HEK293 (cell line): ENCODE data around the gene STRA8.
A peak's percentile ranks its signal among the peaks of the same experiment; 100 is the strongest.

ENCODE experiments used
- BCL11A ChIP-seq: fragments of 450-650 bp; formaldehyde crosslinking; IDR thresholded peaks from 2 replicates; pipeline ENCODE4 v1.5.1; 2016; ENCODE audit warnings: low read depth, missing biosample characterization, missing genetic modification characterization
- BCL11B ChIP-seq: fragments of 450-650 bp; formaldehyde crosslinking; IDR thresholded peaks from 2 replicates; pipeline ENCODE4 v1.5.1; 2016; ENCODE audit warnings: low read depth, missing biosample characterization, missing genetic modification characterization
- FEZF1 ChIP-seq: fragments of 450-650 bp; formaldehyde crosslinking; IDR thresholded peaks from 2 replicates; pipeline ENCODE4 v1.5.1; 2016; ENCODE audit warnings: missing biosample characterization, missing genetic modification characterization
- KLF10 ChIP-seq: fragments of 450-650 bp; IDR thresholded peaks from 2 replicates; pipeline ENCODE4 v1.5.1; 2018; ENCODE audit warnings: missing biosample characterization, mild to moderate bottlenecking, missing genetic modification characterization
- KLF16 ChIP-seq: fragments of 450-650 bp; formaldehyde crosslinking; IDR thresholded peaks from 2 replicates; pipeline ENCODE4 v1.5.1; 2017; ENCODE audit warnings: missing biosample characterization, missing genetic modification characterization
- KLF9 ChIP-seq: fragments of 450-650 bp; formaldehyde crosslinking; IDR thresholded peaks from 2 replicates; pipeline ENCODE4 v1.5.1; 2016; ENCODE audit warnings: missing biosample characterization, missing genetic modification characterization, low read depth
- PRDM1 ChIP-seq: fragments of 450-650 bp; formaldehyde crosslinking; IDR thresholded peaks from 2 replicates; pipeline ENCODE4; 2016; ENCODE audit warnings: missing biosample characterization, missing genetic modification characterization
- SCRT1 ChIP-seq: fragments of 450-650 bp; formaldehyde crosslinking; IDR thresholded peaks from 2 replicates; pipeline ENCODE4 v1.5.1; 2016; ENCODE audit warnings: missing biosample characterization, missing genetic modification characterization, borderline replicate concordance
- SP2 ChIP-seq: fragments of 450-650 bp; formaldehyde crosslinking; IDR thresholded peaks from 2 replicates; pipeline ENCODE4 v1.5.1; 2016; ENCODE audit warnings: missing biosample characterization, missing genetic modification characterization
- TCF7L2 ChIP-seq: IDR thresholded peaks from 2 replicates; pipeline ENCODE4 v1.6.1; 2011; ENCODE audit warnings: low read depth, mild to moderate bottlenecking, inconsistent platforms, low read length, moderate library complexity, borderline replicate concordance
- ZBTB48 ChIP-seq: fragments of 450-650 bp; formaldehyde crosslinking; IDR thresholded peaks from 2 replicates; pipeline ENCODE4 v1.5.1; 2016; ENCODE audit warnings: missing biosample characterization, missing genetic modification characterization
- ZNF174 ChIP-seq: fragments of 450-650 bp; formaldehyde crosslinking; IDR thresholded peaks from 2 replicates; pipeline ENCODE4 v1.5.0; 2017; ENCODE audit warnings: missing biosample characterization, mild to moderate bottlenecking, missing genetic modification characterization
- ZNF223 ChIP-seq: fragments of 450-650 bp; formaldehyde crosslinking; IDR thresholded peaks from 2 replicates; pipeline ENCODE4 v1.5.1; 2016; ENCODE audit warnings: missing biosample characterization, missing genetic modification characterization
- ZNF24 ChIP-seq: fragments of 450-650 bp; formaldehyde crosslinking; IDR thresholded peaks from 2 replicates; pipeline ENCODE4 v1.5.1; 2016; ENCODE audit warnings: missing biosample characterization, missing genetic modification characterization
- ZNF366 ChIP-seq: fragments of 450-650 bp; formaldehyde crosslinking; conservative IDR thresholded peaks from 2 replicates; pipeline ENCODE4 v1.5.1; 2016; ENCODE audit warnings: missing biosample characterization, missing genetic modification characterization
- ZNF391 ChIP-seq: fragments of 450-650 bp; formaldehyde crosslinking; IDR thresholded peaks from 2 replicates; pipeline ENCODE4 v1.5.1; 2016; ENCODE audit warnings: low read depth, missing biosample characterization, missing genetic modification characterization, borderline replicate concordance
- ZNF544 ChIP-seq: fragments of 450-650 bp; formaldehyde crosslinking; IDR thresholded peaks from 2 replicates; pipeline ENCODE4 v1.5.0; 2017; ENCODE audit warnings: missing biosample characterization, missing genetic modification characterization
- ZNF549 ChIP-seq: fragments of 450-650 bp; IDR thresholded peaks from 2 replicates; pipeline ENCODE4 v1.5.1; 2018; ENCODE audit warnings: missing biosample characterization, missing genetic modification characterization, mild to moderate bottlenecking, inconsistent platforms, moderate library complexity
- ZNF629 ChIP-seq: fragments of 450-650 bp; formaldehyde crosslinking; IDR thresholded peaks from 2 replicates; pipeline ENCODE4 v1.5.1; 2017; ENCODE audit warnings: missing biosample characterization, missing genetic modification characterization
- ZNF677 ChIP-seq: fragments of 450-650 bp; IDR thresholded peaks from 2 replicates; pipeline ENCODE4 v1.5.0; 2018; ENCODE audit warnings: missing biosample characterization, mild to moderate bottlenecking, missing genetic modification characterization, moderate library complexity
- ZNF792 ChIP-seq: fragments of 450-650 bp; formaldehyde crosslinking; IDR thresholded peaks from 2 replicates; pipeline ENCODE4 v1.5.1; 2016; ENCODE audit warnings: missing biosample characterization, missing genetic modification characterization
- TF ChIP-seq, protein P1 (sequence below): fragments of 450-650 bp; formaldehyde crosslinking; IDR thresholded peaks from 2 replicates; pipeline ENCODE4 v1.5.1; 2017; ENCODE audit warnings: missing biosample characterization, missing genetic modification characterization
- TF ChIP-seq, protein P2 (sequence below): fragments of 450-650 bp; formaldehyde crosslinking; IDR thresholded peaks from 2 replicates; pipeline ENCODE4 v1.5.1; 2017; ENCODE audit warnings: missing biosample characterization, missing genetic modification characterization
- TF ChIP-seq, protein P3 (sequence below): fragments of 450-650 bp; IDR thresholded peaks from 2 replicates; pipeline ENCODE4 v1.5.1; 2018; ENCODE audit warnings: missing biosample characterization, missing genetic modification characterization
- TF ChIP-seq, protein P4 (sequence below): fragments of 450-650 bp; formaldehyde crosslinking; IDR thresholded peaks from 2 replicates; pipeline ENCODE4 v1.5.1; 2016; ENCODE audit warnings: missing biosample characterization, missing genetic modification characterization
- TF ChIP-seq, protein P5 (sequence below): fragments of 450-650 bp; formaldehyde crosslinking; IDR thresholded peaks from 2 replicates; pipeline ENCODE4 v1.5.1; 2017; ENCODE audit warnings: missing biosample characterization, missing genetic modification characterization
- TF ChIP-seq, protein P6 (sequence below): fragments of 450-650 bp; formaldehyde crosslinking; IDR thresholded peaks from 2 replicates; pipeline ENCODE4 v1.5.1; 2016; ENCODE audit warnings: missing biosample characterization, missing genetic modification characterization, low read depth
- TF ChIP-seq, protein P7 (sequence below): fragments of 450-650 bp; formaldehyde crosslinking; IDR thresholded peaks from 2 replicates; pipeline ENCODE4 v1.5.1; 2016; ENCODE audit warnings: missing biosample characterization, missing genetic modification characterization

STRA8 gene

DNA sequence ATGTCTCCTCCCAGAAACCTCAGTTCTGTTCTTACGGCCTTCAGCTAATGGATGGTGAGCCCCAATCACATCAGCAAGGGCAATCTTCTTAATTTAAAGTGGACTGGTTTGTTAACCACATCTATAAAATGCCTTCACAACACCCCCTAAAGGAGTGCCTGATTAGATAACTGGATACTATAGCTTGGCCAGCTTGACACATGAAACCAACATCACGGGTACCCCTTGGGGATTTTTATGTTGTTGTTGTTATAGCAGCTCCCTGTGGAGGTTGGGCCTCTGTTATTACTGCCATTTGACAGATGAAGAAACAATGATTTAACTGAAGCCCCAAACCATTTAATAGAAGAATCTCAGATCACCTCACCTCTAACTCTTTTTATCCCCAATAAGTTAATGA is 26.8 kb downstream of the STRA8 start (continued):
- TF ChIP-seq, protein P1, sequence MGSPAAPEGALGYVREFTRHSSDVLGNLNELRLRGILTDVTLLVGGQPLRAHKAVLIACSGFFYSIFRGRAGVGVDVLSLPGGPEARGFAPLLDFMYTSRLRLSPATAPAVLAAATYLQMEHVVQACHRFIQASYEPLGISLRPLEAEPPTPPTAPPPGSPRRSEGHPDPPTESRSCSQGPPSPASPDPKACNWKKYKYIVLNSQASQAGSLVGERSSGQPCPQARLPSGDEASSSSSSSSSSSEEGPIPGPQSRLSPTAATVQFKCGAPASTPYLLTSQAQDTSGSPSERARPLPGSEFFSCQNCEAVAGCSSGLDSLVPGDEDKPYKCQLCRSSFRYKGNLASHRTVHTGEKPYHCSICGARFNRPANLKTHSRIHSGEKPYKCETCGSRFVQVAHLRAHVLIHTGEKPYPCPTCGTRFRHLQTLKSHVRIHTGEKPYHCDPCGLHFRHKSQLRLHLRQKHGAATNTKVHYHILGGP (tag by site-specific recombination): no peak
- TF ChIP-seq BCL11A (tag by site-specific recombination): no peak
- no peak; the same call in 1 of the 2 replicates for TF ChIP-seq KLF10 (tag by site-specific recombination)
- TF ChIP-seq ZNF792 (tag by site-specific recombination): no peak
- TF ChIP-seq PRDM1 (tag by site-specific recombination): no peak
- peak; percentile 73; the same call in 1 of the 2 replicates for TF ChIP-seq ZNF24 (tag by site-specific recombination)
- TF ChIP-seq ZNF391 (tag by site-specific recombination): no peak
- TF ChIP-seq SCRT1 (tag by site-specific recombination): no peak
- TF ChIP-seq, protein P2, sequence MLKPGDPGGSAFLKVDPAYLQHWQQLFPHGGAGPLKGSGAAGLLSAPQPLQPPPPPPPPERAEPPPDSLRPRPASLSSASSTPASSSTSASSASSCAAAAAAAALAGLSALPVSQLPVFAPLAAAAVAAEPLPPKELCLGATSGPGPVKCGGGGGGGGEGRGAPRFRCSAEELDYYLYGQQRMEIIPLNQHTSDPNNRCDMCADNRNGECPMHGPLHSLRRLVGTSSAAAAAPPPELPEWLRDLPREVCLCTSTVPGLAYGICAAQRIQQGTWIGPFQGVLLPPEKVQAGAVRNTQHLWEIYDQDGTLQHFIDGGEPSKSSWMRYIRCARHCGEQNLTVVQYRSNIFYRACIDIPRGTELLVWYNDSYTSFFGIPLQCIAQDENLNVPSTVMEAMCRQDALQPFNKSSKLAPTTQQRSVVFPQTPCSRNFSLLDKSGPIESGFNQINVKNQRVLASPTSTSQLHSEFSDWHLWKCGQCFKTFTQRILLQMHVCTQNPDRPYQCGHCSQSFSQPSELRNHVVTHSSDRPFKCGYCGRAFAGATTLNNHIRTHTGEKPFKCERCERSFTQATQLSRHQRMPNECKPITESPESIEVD (tag by site-specific recombination): peak; percentile 74
- no peak for TF ChIP-seq BCL11B
- no peak for TF ChIP-seq ZBTB48 (tag by site-specific recombination)
- no peak for TF ChIP-seq SP2 (tag by site-specific recombination)
- 0 out of 2 replicates have a peak, but pooled peaks have one; percentile 21 for TF ChIP-seq KLF16 (tag by site-specific recombination)
- no peak for TF ChIP-seq ZNF629 (tag by site-specific recombination)
- no peak for TF ChIP-seq ZNF549
- peak; percentile 57; the same call in 1 of the 2 replicates for TF ChIP-seq TCF7L2
- TF ChIP-seq ZNF544 (tag by site-specific recombination): no peak
- TF ChIP-seq KLF9: no peak
- TF ChIP-seq, protein P3, sequence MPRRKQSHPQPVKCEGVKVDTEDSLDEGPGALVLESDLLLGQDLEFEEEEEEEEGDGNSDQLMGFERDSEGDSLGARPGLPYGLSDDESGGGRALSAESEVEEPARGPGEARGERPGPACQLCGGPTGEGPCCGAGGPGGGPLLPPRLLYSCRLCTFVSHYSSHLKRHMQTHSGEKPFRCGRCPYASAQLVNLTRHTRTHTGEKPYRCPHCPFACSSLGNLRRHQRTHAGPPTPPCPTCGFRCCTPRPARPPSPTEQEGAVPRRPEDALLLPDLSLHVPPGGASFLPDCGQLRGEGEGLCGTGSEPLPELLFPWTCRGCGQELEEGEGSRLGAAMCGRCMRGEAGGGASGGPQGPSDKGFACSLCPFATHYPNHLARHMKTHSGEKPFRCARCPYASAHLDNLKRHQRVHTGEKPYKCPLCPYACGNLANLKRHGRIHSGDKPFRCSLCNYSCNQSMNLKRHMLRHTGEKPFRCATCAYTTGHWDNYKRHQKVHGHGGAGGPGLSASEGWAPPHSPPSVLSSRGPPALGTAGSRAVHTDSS (tag by site-specific recombination): no peak
- TF ChIP-seq, protein P4, sequence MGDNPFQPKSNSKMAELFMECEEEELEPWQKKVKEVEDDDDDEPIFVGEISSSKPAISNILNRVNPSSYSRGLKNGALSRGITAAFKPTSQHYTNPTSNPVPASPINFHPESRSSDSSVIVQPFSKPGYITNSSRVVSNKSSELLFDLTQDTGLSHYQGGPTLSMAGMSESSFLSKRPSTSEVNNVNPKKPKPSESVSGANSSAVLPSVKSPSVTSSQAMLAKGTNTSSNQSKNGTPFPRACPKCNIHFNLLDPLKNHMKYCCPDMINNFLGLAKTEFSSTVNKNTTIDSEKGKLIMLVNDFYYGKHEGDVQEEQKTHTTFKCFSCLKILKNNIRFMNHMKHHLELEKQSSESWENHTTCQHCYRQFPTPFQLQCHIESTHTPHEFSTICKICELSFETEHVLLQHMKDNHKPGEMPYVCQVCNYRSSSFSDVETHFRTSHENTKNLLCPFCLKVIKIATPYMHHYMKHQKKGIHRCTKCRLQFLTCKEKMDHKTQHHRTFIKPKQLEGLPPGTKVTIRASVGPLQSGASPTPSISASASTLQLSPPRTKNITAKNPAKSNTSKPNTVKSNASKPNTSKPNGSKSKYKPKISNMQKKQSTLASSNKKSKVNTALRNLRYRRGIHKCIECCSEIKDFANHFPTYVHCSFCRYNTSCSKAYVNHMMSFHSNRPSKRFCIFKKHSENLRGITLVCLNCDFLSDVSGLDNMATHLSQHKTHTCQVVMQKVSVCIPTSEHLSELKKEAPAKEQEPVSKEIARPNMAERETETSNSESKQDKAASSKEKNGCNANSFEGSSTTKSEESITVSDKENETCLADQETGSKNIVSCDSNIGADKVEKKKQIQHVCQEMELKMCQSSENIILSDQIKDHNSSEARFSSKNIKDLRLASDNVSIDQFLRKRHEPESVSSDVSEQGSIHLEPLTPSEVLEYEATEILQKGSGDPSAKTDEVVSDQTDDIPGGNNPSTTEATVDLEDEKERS (tag by site-specific recombination): no peak
- no peak for TF ChIP-seq ZNF366 (tag by site-specific recombination)
- TF ChIP-seq, protein P5, sequence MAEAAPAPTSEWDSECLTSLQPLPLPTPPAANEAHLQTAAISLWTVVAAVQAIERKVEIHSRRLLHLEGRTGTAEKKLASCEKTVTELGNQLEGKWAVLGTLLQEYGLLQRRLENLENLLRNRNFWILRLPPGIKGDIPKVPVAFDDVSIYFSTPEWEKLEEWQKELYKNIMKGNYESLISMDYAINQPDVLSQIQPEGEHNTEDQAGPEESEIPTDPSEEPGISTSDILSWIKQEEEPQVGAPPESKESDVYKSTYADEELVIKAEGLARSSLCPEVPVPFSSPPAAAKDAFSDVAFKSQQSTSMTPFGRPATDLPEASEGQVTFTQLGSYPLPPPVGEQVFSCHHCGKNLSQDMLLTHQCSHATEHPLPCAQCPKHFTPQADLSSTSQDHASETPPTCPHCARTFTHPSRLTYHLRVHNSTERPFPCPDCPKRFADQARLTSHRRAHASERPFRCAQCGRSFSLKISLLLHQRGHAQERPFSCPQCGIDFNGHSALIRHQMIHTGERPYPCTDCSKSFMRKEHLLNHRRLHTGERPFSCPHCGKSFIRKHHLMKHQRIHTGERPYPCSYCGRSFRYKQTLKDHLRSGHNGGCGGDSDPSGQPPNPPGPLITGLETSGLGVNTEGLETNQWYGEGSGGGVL (tag by site-specific recombination): no peak
- TF ChIP-seq ZNF223 (tag by site-specific recombination): no peak
- TF ChIP-seq FEZF1 (tag by site-specific recombination): peak; percentile 98
- TF ChIP-seq, protein P6, sequence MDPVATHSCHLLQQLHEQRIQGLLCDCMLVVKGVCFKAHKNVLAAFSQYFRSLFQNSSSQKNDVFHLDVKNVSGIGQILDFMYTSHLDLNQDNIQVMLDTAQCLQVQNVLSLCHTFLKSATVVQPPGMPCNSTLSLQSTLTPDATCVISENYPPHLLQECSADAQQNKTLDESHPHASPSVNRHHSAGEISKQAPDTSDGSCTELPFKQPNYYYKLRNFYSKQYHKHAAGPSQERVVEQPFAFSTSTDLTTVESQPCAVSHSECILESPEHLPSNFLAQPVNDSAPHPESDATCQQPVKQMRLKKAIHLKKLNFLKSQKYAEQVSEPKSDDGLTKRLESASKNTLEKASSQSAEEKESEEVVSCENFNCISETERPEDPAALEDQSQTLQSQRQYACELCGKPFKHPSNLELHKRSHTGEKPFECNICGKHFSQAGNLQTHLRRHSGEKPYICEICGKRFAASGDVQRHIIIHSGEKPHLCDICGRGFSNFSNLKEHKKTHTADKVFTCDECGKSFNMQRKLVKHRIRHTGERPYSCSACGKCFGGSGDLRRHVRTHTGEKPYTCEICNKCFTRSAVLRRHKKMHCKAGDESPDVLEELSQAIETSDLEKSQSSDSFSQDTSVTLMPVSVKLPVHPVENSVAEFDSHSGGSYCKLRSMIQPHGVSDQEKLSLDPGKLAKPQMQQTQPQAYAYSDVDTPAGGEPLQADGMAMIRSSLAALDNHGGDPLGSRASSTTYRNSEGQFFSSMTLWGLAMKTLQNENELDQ (tag by site-specific recombination): no peak
- TF ChIP-seq ZNF174 (tag by site-specific recombination): no peak
- TF ChIP-seq ZNF677 (tag by site-specific recombination): no peak
- TF ChIP-seq, protein P7, sequence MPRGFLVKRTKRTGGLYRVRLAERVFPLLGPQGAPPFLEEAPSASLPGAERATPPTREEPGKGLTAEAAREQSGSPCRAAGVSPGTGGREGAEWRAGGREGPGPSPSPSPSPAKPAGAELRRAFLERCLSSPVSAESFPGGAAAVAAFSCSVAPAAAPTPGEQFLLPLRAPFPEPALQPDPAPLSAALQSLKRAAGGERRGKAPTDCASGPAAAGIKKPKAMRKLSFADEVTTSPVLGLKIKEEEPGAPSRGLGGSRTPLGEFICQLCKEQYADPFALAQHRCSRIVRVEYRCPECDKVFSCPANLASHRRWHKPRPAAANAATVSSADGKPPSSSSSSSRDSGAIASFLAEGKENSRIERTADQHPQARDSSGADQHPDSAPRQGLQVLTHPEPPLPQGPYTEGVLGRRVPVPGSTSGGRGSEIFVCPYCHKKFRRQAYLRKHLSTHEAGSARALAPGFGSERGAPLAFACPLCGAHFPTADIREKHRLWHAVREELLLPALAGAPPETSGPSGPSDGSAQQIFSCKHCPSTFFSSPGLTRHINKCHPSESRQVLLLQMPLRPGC: peak; percentile 66
